Neural crest cell (in vitro differentiated cells): ENCODE results near the gene LPP. TPM values are rescaled to one million over a fixed set of nuclear protein-coding genes. Genes with fewer than 3 reads are reported as not detected.
A peak's percentile ranks its signal among the peaks of the same experiment; 100 is the strongest.

Source experiments
- DNase-seq: peaks from one replicate; pipeline ENCODE4 v3.0.0; 2021; ENCODE audit warnings: low read depth, mixed read lengths, low spot score
- H3K27ac Mint-ChIP-seq: one replicate; pipeline ENCODE4 v1.8.0; 2021; ENCODE audit warnings: mild to moderate bottlenecking, mixed read lengths; ENCODE audit not compliant: unreplicated experiment
- H3K27me3 Mint-ChIP-seq: 2 replicates; pipeline ENCODE4 v1.8.0; 2021; ENCODE audit warnings: low read depth, mild to moderate bottlenecking, mixed read lengths
- H3K36me3 Mint-ChIP-seq: 2 replicates; pipeline ENCODE4 v1.8.0; 2021; ENCODE audit warnings: low read depth, mild to moderate bottlenecking, mixed read lengths
- H3K4me1 Mint-ChIP-seq: 2 replicates; pipeline ENCODE4 v1.8.0; 2021; ENCODE audit warnings: mixed read lengths
- H3K4me3 Mint-ChIP-seq: one replicate; pipeline ENCODE4 v1.8.0; 2021; ENCODE audit warnings: mild to moderate bottlenecking, mixed read lengths
- H3K9me3 Mint-ChIP-seq: 2 replicates; pipeline ENCODE4 v1.8.0; 2021; ENCODE audit warnings: mixed read lengths
- CTCF ChIP-seq: fragments of 200-600 bp; sonication (generic); conservative IDR thresholded peaks from 2 replicates; pipeline ENCODE4 v1.5.0; 2021; ENCODE audit warnings: antibody characterized with exemption, mild to moderate bottlenecking
- total RNA-seq: library from RNA; stranded (reverse); gene quantifications from 2 replicates; pipeline ENCODE4 v1.2.1, GENCODE V29; 2021

Gene LPP
- total RNA-seq, 1 donor from 2014 or later = 38.7 TPM

- Mint-ChIP-seq H3K4me1 (no peaks in the 10 kb centered on the region), H3K36me3 (peaks cover under 1% of the 10 kb centered on the region), H3K27me3 (no peaks in the 10 kb centered on the region), H3K27ac (no peak overlapping the region), H3K9me3 (peaks cover under 1% of the 10 kb centered on the region), H3K4me3 (no peak overlapping the region)
- no peak for DNase-seq
- TF ChIP-seq CTCF = no peak
Measured at GRCh38 chr3:188663839-188664238, 509.9 kb downstream of the LPP start.

GRCh38 chr3:188664795-188665194 lies 510.8 kb downstream of the LPP start:
- H3K36me3 Mint-ChIP-seq = peaks cover 3% of the 10 kb centered on the region
- no peaks in the 10 kb centered on the region for H3K4me1 Mint-ChIP-seq
- no peaks in the 10 kb centered on the region for H3K27me3 Mint-ChIP-seq
- TF ChIP-seq CTCF = peak; percentile 18
- no peak for DNase-seq
- no peak overlapping the region for H3K4me3 Mint-ChIP-seq
- H3K27ac Mint-ChIP-seq = no peak overlapping the region
- peaks cover 3% of the 10 kb centered on the region for H3K9me3 Mint-ChIP-seq

GRCh38 chr3:188667926-188668325 lies 514.0 kb downstream of the LPP start:
- Mint-ChIP-seq H3K9me3 (peaks cover 3% of the 10 kb centered on the region), H3K36me3 (peaks cover 3% of the 10 kb centered on the region), H3K27me3 (no peaks in the 10 kb centered on the region), H3K4me1 (peaks cover 11% of the 10 kb centered on the region), H3K27ac (no peak overlapping the region), H3K4me3 (no peak overlapping the region)
- DNase-seq = no peak
- no peak for TF ChIP-seq CTCF

- no peaks in the 10 kb centered on the region for H3K27me3 Mint-ChIP-seq
- H3K4me1 Mint-ChIP-seq = peaks cover 11% of the 10 kb centered on the region
- no peak for DNase-seq
- no peak overlapping the region for H3K27ac Mint-ChIP-seq
- peaks cover 3% of the 10 kb centered on the region for H3K36me3 Mint-ChIP-seq
- no peak for TF ChIP-seq CTCF
- H3K4me3 Mint-ChIP-seq = no peak overlapping the region
- peaks cover 3% of the 10 kb centered on the region for H3K9me3 Mint-ChIP-seq
Measured at GRCh38 chr3:188670446-188670845, 516.5 kb downstream of the LPP start.

- peaks cover 11% of the 10 kb centered on the region for H3K4me1 Mint-ChIP-seq
- peaks cover 3% of the 10 kb centered on the region for H3K9me3 Mint-ChIP-seq
- H3K27ac Mint-ChIP-seq = no peak overlapping the region
- no peak for TF ChIP-seq CTCF
- peaks cover 3% of the 10 kb centered on the region for H3K36me3 Mint-ChIP-seq
- H3K27me3 Mint-ChIP-seq = no peaks in the 10 kb centered on the region
- no peak overlapping the region for H3K4me3 Mint-ChIP-seq
- no peak for DNase-seq
Measured at GRCh38 chr3:188671971-188672370, 518.0 kb downstream of the LPP start.

GRCh38 chr3:188672840-188673239 lies 518.9 kb downstream of the LPP start:
- peaks cover 6% of the 10 kb centered on the region for H3K9me3 Mint-ChIP-seq
- no peak for DNase-seq
- H3K36me3 Mint-ChIP-seq = peaks cover 3% of the 10 kb centered on the region
- peaks cover 11% of the 10 kb centered on the region for H3K4me1 Mint-ChIP-seq
- no peaks in the 10 kb centered on the region for H3K27me3 Mint-ChIP-seq
- H3K4me3 Mint-ChIP-seq = no peak overlapping the region
- no peak for TF ChIP-seq CTCF
- no peak overlapping the region for H3K27ac Mint-ChIP-seq
